Mesenchymal stem cell (in vitro differentiated cells and primary cell): ENCODE data around the gene C14orf180.

Source experiments
- DNase-seq: peaks from one replicate; pipeline ENCODE4 v3.0.0-alpha.2; 2013
- H2AFZ ChIP-seq: one replicate; pipeline ENCODE4 v1.6.1; 2013; ENCODE audit warnings: low read depth, mild to moderate bottlenecking, control low read depth, inconsistent platforms, low read length, moderate library complexity
- H2AK5ac ChIP-seq: 2 replicates; pipeline ENCODE4 v1.6.1; 2013; ENCODE audit warnings: low read length, moderate library complexity, mild to moderate bottlenecking, inconsistent platforms; ENCODE audit not compliant: severe bottlenecking
- H2BK120ac ChIP-seq: one replicate; pipeline ENCODE4 v1.6.1; 2013; ENCODE audit warnings: low read depth, mild to moderate bottlenecking, inconsistent platforms, low read length, moderate library complexity
- H2BK12ac ChIP-seq, 2 experiments: one replicate each; pipeline ENCODE4 v1.6.1; 2013; ENCODE audit warnings: inconsistent platforms in 2 of 2, low read length in 2 of 2, mild to moderate bottlenecking in 2 of 2, moderate library complexity in 2 of 2, control low read depth in 1 of 2
- H2BK15ac ChIP-seq: one replicate; pipeline ENCODE4 v1.6.1; 2013; ENCODE audit warnings: mild to moderate bottlenecking, low read depth, inconsistent platforms; ENCODE audit not compliant: poor library complexity, severe bottlenecking
- H2BK5ac ChIP-seq: 2 replicates; pipeline ENCODE4 v1.6.1; 2013; ENCODE audit warnings: low read depth, mild to moderate bottlenecking, low read length, control low read depth, inconsistent platforms; ENCODE audit not compliant: poor library complexity, severe bottlenecking
- H3K14ac ChIP-seq, 2 experiments: one replicate each; pipeline ENCODE4 v1.6.1; 2013; ENCODE audit warnings: inconsistent platforms in 2 of 2, low read length in 2 of 2, control low read depth in 1 of 2, mild to moderate bottlenecking in 1 of 2, moderate library complexity in 1 of 2
- H3K18ac ChIP-seq, 2 experiments: one replicate each; pipeline ENCODE4 v1.6.1; 2013; ENCODE audit warnings: inconsistent platforms in 2 of 2, low read length in 2 of 2, control low read depth in 1 of 2, low read depth in 1 of 2, mild to moderate bottlenecking in 1 of 2
- H3K23ac ChIP-seq, 2 experiments: one replicate each; pipeline ENCODE4 v1.6.1; 2013; ENCODE audit warnings: inconsistent platforms in 2 of 2, low read length in 2 of 2, mild to moderate bottlenecking in 2 of 2, moderate library complexity in 2 of 2, control low read depth in 1 of 2
- H3K27ac ChIP-seq: 2 replicates; pipeline ENCODE4 v1.5.1; 2013; ENCODE audit warnings: mild to moderate bottlenecking, moderate library complexity, low read length, control low read depth, inconsistent platforms; ENCODE audit not compliant: poor library complexity, severe bottlenecking
- H3K27me3 ChIP-seq, 2 experiments: 2 replicates each; pipeline versions ENCODE4 v1.6.1 to v1.7.0; 2013; ENCODE audit warnings: low read length in 2 of 2, mild to moderate bottlenecking in 2 of 2, moderate library complexity in 2 of 2, control low read depth in 1 of 2, inconsistent platforms in 1 of 2; ENCODE audit not compliant: control insufficient read depth in 1 of 2, insufficient read depth in 1 of 2
- H3K36me3 ChIP-seq, 2 experiments: 2 replicates each; pipeline versions ENCODE4 v1.6.1 to v1.7.0; 2013; ENCODE audit warnings: low read length in 2 of 2, control low read depth in 1 of 2, inconsistent platforms in 1 of 2, low read depth in 1 of 2, mild to moderate bottlenecking in 1 of 2; ENCODE audit not compliant: insufficient read depth in 2 of 2, control insufficient read depth in 1 of 2
- H3K4ac ChIP-seq, 2 experiments: one replicate each; pipeline ENCODE4 v1.6.1; 2013; ENCODE audit warnings: inconsistent platforms in 2 of 2, low read length in 2 of 2, mild to moderate bottlenecking in 2 of 2, moderate library complexity in 2 of 2, control low read depth in 1 of 2, low read depth in 1 of 2
- H3K4me1 ChIP-seq: 2 replicates; pipeline ENCODE4 v1.6.1; 2013; ENCODE audit warnings: low read depth, low read length, control low read depth; ENCODE audit not compliant: control insufficient read depth, insufficient read depth
- H3K4me2 ChIP-seq: 2 replicates; pipeline ENCODE4 v1.6.1; 2013; ENCODE audit warnings: low read length, mild to moderate bottlenecking, inconsistent platforms; ENCODE audit not compliant: poor library complexity, severe bottlenecking
- H3K4me3 ChIP-seq, 2 experiments: 2 replicates each; pipeline versions ENCODE4 v1.5.1 to v1.7.0; 2013; ENCODE audit warnings: low read length in 2 of 2, mild to moderate bottlenecking in 2 of 2, control low read depth in 1 of 2, low read depth in 1 of 2; ENCODE audit not compliant: insufficient read depth in 1 of 2
- H3K79me1 ChIP-seq: replicated peaks from 2 replicates; pipeline ENCODE4 v1.6.1; 2013; ENCODE audit warnings: mild to moderate bottlenecking, control low read depth, low read length, inconsistent platforms; ENCODE audit not compliant: poor library complexity, severe bottlenecking
- H3K9ac ChIP-seq: 2 replicates; pipeline ENCODE4 v1.7.0; 2013; ENCODE audit warnings: mild to moderate bottlenecking, low read length, moderate library complexity
- H3K9me3 ChIP-seq: 2 replicates; pipeline ENCODE4 v1.7.0; 2013; ENCODE audit warnings: mild to moderate bottlenecking, low read length; ENCODE audit not compliant: control insufficient read depth
- H4K8ac ChIP-seq: one replicate; pipeline ENCODE4 v1.6.1; 2013; ENCODE audit warnings: inconsistent platforms, mild to moderate bottlenecking, low read length, moderate library complexity
- H4K91ac ChIP-seq: one replicate; pipeline ENCODE4 v1.6.1; 2013; ENCODE audit warnings: mild to moderate bottlenecking, low read length, inconsistent platforms
- WGBS: methylation state at CpG from one replicate; pipeline ENCODE4 v1.1.7; 2013; ENCODE audit warnings: mixed read lengths; 5-methylcytosine and 5-hydroxymethylcytosine counted together

C14orf180 gene

DNA sequence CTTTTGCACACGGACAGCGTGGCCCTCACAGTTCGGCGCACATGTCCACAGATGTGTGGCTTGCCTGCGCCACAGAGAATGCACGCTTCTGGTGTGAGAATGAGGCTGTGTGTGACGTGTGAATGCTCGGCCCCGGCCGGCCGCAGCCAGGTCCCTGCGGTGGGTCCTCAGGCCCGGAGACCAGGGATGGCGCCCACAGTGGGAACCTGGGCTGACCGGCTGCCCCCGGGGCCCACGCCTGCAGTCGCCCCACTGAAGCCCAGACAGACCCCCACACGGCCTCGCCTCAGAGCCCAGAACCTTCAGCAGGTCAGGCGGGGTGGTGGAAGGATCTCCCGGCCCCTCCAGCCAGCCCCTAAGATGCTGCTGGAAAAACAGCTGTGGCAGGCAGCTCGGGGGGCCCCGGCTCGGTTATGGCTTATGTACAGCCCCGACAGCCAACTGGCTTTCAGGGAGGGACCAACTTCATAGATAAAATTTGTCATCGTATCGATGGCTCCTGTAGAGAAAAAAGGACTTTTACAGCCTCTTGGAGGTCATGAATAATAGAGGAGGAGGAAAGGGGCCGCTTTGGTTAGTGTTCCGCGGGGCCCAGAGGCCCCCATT lies 4.5 kb upstream of the C14orf180 start:
- Histone ChIP-seq H3K9me3 (no peaks in the 10 kb centered on the region), H3K4me3 (no peak overlapping the region), H3K18ac (no peak overlapping the region), H4K91ac (no peak overlapping the region), H2BK5ac (no peak overlapping the region), H4K8ac (no peak overlapping the region), H2AFZ (no peak overlapping the region), H3K23ac (no peak overlapping the region), H3K79me1 (no peaks in the 10 kb centered on the region), H3K36me3 (no peaks in the 10 kb centered on the region), H2AK5ac (no peak overlapping the region), H3K4me2 (no peak overlapping the region), H2BK120ac (no peak overlapping the region), H2BK15ac (no peak overlapping the region), H3K4me1 (no peaks in the 10 kb centered on the region), H3K14ac (no peak overlapping the region), H3K27ac (no peak overlapping the region), H3K4ac (no peak overlapping the region), H3K27me3 (peaks cover 20 to 55% of the 10 kb centered on the region in 2 experiments), H3K9ac (no peak overlapping the region), H2BK12ac (no peak overlapping the region)
- DNase-seq = no peak
- WGBS = 92% methylated on average over 31 of the region's 31 CpGs

DNA sequence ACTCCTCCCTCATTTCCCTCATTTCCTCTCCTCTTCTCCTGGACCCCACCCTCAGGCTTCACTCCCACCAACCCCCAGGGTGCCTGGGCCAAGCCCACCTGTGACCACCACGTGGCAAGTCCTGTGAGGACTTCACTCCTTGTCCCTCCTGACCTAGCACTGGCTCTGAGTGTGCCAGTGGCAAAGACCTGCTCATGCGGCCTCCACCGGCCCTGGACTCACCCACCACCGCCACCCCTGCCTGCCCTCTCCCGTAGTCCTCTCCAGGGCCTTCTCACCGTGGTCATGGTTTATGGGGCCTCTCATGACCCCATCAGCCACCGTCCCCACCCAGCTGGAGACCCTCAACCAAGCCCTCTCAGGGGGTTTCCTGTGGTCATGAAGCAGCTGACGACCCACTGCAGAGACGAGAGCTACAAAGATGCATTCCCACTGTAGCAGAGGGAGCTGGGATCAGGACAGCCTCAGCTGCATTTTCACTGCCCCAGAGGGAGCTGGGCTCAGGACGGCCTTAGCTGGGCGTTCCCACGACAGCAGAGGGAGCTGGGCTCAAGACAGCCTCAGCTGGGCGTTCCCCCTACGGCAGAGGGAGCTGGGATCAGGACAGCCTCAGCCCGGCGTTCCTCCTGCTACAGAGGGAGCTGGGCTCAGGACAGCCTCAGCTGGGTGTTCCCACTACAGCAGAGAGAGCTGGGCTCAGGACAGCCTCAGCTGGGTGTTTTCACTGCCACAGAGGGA lies 3.2 kb upstream of the C14orf180 start:
- Histone ChIP-seq H3K18ac (no peak overlapping the region), H2BK15ac (no peak overlapping the region), H3K27me3 (peaks cover 20 to 60% of the 10 kb centered on the region in 2 experiments), H3K23ac (no peak overlapping the region), H3K4me3 (no peak overlapping the region), H3K36me3 (no peaks in the 10 kb centered on the region), H4K8ac (no peak overlapping the region), H3K4ac (no peak overlapping the region), H3K9me3 (no peaks in the 10 kb centered on the region), H4K91ac (no peak overlapping the region), H2AK5ac (no peak overlapping the region), H3K4me1 (no peaks in the 10 kb centered on the region), H3K14ac (no peak overlapping the region), H2AFZ (no peak overlapping the region), H2BK5ac (no peak overlapping the region), H3K4me2 (no peak overlapping the region), H2BK120ac (no peak overlapping the region), H3K9ac (no peak overlapping the region), H3K27ac (no peak overlapping the region), H2BK12ac (no peak overlapping the region), H3K79me1 (no peaks in the 10 kb centered on the region)
- WGBS = 52% methylated on average over 16 of the region's 16 CpGs
- DNase-seq = peak; percentile 1

DNA sequence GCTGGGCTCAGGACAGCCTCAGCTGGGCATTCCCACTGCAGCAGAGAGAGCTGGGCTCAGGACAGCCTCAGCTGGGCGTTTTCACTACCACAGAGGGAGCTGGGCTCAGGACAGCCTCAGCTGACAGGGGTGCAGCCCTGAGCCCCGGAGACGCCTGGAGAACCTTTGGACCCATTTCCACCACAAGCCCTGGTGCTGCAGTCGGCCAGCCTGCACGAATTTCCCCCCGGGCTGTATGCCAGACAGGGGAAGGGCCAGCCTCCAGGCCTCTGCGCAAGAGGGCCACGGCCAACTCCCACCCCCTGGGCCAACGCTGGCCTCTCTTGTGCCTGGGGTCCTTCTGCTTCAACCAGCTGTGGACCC lies 2.6 kb upstream of the C14orf180 start:
- Histone ChIP-seq H3K27ac (no peak overlapping the region), H3K36me3 (no peaks in the 10 kb centered on the region)

DNA sequence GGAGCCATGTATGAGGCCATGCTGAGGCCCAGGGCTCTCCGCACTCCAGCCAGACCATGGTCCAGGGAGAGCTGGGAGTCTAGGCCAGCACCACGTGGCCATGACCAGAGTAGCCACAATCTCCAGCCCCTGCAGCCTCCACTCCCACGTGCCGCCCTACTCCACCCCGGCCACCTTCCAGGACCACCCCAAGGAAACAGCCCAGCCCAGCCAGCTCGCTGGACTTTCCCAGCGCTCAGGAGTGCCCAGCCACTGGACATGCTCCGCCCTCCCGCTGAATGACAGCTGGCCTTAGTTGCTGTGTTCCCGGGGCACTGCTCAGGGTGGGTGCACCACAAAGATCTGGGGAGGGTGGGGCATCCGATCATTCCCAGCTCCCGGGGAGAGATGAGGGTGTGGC lies 2.1 kb upstream of the C14orf180 start:
- Histone ChIP-seq H2AK5ac (no peak overlapping the region), H3K4me3 (no peak overlapping the region), H3K36me3 (no peaks in the 10 kb centered on the region), H3K9ac (no peak overlapping the region), H4K8ac (no peak overlapping the region), H3K4ac (no peak overlapping the region), H2BK5ac (no peak overlapping the region), H4K91ac (no peak overlapping the region), H3K4me1 (no peaks in the 10 kb centered on the region), H3K79me1 (no peaks in the 10 kb centered on the region), H3K14ac (no peak overlapping the region), H2BK15ac (no peak overlapping the region), H2BK12ac (no peak overlapping the region), H3K27ac (no peak overlapping the region), H2BK120ac (no peak overlapping the region), H3K27me3 (peaks cover 20 to 70% of the 10 kb centered on the region in 2 experiments), H3K4me2 (no peak overlapping the region), H2AFZ (no peak overlapping the region), H3K18ac (no peak overlapping the region), H3K23ac (no peak overlapping the region), H3K9me3 (no peaks in the 10 kb centered on the region)
- no peak for DNase-seq
- WGBS = 89% methylated on average over 12 of the region's 12 CpGs

More for the DNA sequence above, 2.6 kb upstream of the C14orf180 start:
- H2BK12ac ChIP-seq = no peak overlapping the region
- H2AK5ac ChIP-seq = no peak overlapping the region
- H4K8ac ChIP-seq = no peak overlapping the region
- no peak overlapping the region for H2BK15ac ChIP-seq
- H3K4me3 ChIP-seq = no peak overlapping the region
- H4K91ac ChIP-seq = no peak overlapping the region
- H3K4me1 ChIP-seq = no peaks in the 10 kb centered on the region
- no peak overlapping the region for H2AFZ ChIP-seq
- H3K9ac ChIP-seq = no peak overlapping the region
- WGBS = 78% methylated on average over 9 of the region's 9 CpGs
- peaks cover 20 to 65% of the 10 kb centered on the region in 2 experiments for H3K27me3 ChIP-seq
- DNase-seq = no peak
- no peak overlapping the region for H2BK120ac ChIP-seq
- H3K14ac ChIP-seq = no peak overlapping the region
- no peak overlapping the region for H3K23ac ChIP-seq
- H3K4ac ChIP-seq = no peak overlapping the region
- H3K79me1 ChIP-seq = no peaks in the 10 kb centered on the region
- no peak overlapping the region for H3K18ac ChIP-seq
- H2BK5ac ChIP-seq = no peak overlapping the region
- H3K9me3 ChIP-seq = no peaks in the 10 kb centered on the region
- no peak overlapping the region for H3K4me2 ChIP-seq
